HuH-7 (cell line): Measurements from ENCODE around the gene GXYLT1.
A peak's percentile ranks its signal among the peaks of the same experiment; 100 is the strongest.
"Not testable (repeated sequence)": the region's sequence is repeated elsewhere in the genome, so short reads cannot be mapped to it uniquely, and the experiment has no call there.

Source experiments
- DNase-seq: peaks from one replicate; pipeline ENCODE4 v3.0.0; 2011; ENCODE audit warnings: low spot score

GXYLT1 gene

DNA sequence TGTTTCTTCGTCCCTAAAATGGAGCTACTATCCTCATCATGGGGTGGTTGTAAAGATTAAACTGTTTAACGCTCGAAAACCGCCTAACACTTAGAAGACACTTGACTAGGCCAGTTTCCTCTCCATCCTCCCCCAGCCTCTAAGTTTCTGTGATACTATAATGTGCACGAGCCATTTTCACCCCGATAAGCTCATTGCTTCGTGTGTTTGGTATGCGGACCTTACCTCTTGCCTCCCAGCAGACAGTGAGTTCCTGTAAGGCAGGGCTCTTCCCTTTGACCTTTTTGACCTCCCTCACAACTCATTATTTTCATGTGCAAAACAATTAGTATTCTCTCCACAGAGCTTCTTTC is 499 bp upstream of the GXYLT1 start:
- DNase-seq, result no peak

DNA sequence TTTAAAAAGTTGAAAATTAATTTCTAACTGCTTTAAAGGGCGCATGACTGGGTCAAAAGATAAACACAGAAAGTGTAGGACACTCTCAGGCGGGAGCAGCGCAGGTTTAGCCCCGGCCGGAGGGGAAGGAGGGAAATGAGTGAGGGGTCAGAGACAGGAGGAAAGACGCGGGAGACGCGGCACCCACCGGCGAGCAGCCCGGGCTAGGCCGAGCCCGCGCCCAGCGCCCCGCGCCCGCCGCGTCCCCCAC is 591 bp downstream of the GXYLT1 start:
- peak; percentile 16 for DNase-seq

DNA sequence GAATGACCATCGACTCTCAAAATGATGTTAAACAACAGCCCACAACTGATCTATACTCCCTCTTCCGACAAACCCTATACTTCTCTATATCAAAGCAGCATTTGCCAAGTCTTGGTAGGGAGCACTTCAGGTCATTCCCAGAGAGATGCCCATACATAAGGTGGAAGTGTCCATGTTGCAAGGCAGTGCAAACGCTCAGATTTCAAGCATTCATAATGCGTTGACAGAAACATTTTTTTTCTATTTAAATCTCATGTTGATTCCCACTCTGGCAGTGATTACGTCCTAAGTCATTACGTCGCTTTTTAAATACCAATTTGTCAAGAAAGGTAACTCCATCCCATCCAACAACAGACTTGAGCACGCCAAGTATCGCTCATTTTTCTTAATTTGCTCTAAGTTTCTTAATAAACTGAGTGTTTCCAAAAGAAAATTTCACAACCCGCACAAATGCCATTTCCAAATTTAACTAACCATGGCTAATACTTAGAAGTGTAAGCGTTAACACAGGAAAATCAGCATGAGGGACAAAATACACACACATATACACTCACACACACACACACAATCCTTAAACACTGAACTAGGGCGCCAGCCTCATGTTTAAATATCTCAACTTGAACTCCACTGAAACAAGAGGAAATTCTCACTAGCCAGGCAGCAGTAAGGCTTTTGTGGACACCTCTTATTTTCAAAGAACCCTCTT is 1.1 kb downstream of the GXYLT1 start:
- DNase-seq, result peak; percentile 28

DNA sequence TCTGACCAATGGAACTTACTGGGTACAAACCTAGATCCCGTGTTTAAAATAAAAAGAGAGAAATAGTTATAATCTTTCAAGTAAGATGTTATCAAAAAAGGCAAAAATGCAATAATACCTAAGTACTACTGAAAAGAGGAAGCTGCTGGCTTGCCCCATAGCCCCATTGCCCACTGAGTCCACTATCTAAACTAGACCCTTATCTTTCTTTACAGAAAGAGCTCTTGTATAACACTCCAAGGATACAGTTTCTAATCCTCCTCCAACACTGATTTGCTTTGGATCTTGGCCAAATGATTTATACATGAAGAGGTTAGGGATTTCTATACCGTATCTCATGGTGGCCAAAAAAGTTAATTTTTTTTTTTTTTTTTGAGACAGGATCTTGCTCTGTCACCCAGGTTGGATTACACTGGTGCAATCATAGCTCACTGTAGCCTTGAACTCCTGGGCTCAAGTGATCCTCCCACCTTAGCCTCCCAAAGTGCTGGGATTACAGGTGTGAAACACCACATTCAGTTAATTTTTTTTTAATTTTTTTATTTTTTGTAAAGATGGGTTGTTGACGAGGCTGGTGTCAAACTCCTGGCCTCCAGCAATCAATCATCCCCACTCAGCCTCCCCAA is 2.6 kb downstream of the GXYLT1 start:
- DNase-seq, result no peak

DNA sequence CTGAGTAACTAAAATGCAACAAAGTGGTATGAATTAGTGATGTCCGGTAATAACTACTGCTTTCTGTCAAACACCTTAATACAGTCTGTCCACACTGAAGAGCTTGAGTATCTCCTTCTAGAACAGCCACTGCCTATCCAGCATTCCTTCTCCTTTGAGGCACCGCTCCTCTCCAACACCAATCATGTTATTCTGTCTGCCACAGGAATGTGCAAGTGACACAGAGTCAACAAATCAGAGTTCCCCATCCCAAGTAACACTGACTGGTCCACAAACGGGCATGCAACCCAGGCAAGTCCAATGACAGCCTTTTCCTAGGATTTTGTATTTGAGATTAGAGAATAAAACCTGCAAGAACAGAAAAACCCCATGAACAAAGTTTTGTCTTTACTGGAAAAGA is 3.8 kb downstream of the GXYLT1 start:
- peak; percentile 47 for DNase-seq

GRCh38 chr12:42135259-42135814 is 9.3 kb downstream of the GXYLT1 start:
- DNase-seq, result no peak

GRCh38 chr12:42130672-42131402 is 13.8 kb downstream of the GXYLT1 start:
- no peak for DNase-seq

DNA sequence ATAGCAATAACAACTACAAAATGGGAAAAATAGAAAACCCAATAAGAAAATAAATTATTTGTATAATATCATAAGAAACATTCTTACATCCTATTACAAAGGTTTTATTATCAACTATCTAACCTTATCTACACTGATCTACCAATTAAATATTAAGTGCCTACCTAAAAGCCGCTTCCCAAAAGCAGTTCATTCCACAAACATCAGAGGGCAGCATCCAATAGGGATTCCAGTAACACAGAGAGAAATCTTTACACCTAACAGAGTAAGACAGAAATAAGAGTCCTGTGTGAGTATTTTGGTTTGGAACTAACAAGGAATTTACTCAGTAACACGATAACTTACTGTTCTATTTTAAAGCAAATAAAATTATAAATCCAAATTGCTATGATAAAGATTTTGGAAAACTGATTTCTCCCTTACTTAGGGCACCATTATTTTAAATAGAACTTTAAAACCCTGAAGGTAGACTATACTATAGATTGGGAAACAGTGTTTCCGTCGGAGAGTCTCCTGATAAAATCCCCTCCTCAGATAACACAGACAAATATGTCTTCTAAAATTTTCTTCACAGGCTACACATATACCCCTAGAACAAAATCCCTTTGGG is 15.0 kb downstream of the GXYLT1 start:
- DNase-seq, result peak; percentile 32

GRCh38 chr12:42128888-42129287 is 15.8 kb downstream of the GXYLT1 start:
- no peak for DNase-seq

- no peak for DNase-seq
Observed at GRCh38 chr12:42128327-42128726, 16.3 kb downstream of the GXYLT1 start.

DNA sequence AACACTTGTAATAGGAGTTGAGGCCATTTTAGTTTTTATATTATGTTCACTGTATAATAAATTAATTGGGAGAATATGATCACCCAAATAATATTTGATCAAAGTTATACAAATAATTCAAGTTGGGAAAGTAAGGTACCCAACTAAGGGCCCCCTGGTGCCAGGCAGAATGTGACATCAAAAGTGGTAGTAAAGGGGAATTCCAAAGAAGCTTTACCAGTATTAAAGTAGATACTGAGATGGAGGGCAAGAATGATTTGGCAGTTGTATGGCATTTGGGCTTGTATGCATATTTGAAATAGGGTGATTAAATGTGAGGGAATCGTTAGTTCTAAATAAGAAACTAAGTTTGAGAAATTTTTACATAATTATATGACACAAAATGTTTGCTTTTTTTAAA is 17.7 kb downstream of the GXYLT1 start:
- DNase-seq, result no peak

DNA sequence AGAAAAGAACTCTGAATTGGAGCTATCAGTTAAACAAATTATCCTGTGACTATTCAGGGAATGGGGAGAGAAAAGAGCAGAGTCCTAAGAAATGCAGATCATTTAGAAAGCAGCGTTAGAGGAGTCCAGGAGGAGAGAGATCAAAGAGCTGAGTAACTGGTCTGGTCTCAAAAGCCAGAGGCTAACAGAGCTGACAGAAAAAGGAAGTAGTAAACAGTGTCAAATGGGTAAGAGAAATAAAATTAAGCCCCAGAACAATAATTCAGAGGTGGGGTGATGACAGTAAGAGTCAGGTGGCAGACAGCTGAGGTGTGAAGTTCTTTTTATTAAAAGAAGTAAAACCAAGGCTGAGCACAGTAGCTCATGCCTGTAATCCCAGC is 19.3 kb downstream of the GXYLT1 start:
- no peak for DNase-seq

DNA sequence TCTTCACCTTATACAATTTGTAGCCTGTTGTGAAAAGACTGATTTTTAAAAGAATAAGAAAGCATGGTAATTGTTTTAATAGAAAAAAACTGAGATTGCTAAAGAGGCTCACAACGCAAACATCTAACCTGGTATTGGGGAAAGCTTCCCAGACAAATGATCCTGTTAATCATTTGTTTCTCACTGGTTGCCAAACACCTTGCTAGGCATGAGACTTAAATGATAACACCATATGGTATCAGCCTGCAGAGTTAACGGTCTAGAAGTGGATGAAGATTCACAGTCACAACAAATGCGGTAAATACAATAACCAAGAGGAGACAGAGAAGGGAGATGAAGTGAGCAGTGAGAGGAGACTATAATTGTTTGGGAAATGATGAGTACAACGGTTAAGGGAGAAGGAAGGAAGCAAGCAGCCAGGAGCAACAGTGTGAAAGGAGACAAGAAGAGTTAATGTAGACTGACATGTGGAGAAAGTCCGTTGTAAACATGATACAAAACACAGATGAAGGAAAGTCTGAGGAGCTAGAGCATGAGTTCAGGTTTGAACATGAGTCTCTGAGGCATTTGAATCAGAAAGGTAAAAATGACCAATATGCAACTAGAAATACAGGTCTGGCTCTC is 19.8 kb downstream of the GXYLT1 start:
- peak; percentile 38 for DNase-seq

DNA sequence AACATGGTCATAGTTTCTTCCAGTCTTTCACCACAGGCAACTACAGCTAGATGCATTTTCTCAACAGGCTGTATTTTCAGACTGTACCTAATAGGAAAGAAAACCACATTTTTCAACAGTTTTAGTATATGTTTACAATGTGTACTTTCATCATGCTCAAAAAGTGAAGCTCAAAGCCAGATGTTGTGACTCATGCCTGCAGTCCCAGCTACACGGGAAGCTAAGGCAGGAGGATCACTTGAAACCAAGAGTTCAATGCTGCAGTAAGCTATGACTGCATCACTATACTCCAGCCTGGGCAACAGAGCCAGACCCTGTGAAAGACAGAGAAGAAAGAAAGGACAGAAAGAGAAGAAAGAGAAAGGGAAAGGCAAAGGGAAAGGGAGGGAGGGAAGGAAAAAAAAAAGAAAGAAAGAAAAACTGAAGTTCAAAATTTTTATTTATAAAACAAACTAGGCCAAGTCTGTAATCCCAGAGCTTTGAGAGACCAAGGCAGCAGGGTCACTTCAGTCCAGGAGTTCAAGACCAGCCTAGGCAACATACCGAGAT is 25.5 kb downstream of the GXYLT1 start:
- no peak for DNase-seq

DNA sequence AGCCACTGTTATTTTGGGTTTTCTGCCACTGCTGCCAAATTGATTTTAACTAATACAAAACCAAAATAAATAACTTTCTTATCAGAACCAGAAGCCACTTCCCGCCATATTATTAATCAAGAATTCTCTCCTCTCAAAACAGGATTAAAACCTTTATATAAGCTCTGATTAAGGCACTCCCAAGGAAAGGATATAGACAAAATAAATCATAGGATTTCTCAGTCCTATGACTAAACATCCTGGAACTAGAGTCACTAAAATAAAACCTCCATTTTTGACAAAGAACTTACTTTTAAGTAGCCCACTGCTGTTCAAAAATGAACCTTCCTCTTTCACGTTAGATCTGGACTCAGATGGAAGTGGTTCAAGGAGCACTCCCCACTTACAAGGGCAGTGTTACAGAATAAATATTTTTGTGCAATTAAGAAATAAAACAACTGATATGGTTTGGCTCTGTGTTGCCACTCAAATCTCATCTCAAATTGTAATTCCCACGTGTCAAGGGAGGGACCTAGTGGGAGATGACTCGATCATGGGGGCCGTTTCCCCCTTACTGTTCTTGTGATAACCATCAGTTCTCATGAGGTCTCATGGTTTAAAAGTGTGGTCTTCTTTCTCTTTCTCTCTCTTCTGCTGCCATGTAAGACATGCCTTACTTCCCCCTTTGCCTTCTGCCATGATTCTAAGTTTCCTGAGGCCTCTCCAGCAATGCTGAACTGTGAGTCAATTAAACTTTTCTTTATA is 26.4 kb downstream of the GXYLT1 start:
- no peak for DNase-seq

GRCh38 chr12:42109031-42109430 is 35.6 kb downstream of the GXYLT1 start:
- DNase-seq, result no peak

DNA sequence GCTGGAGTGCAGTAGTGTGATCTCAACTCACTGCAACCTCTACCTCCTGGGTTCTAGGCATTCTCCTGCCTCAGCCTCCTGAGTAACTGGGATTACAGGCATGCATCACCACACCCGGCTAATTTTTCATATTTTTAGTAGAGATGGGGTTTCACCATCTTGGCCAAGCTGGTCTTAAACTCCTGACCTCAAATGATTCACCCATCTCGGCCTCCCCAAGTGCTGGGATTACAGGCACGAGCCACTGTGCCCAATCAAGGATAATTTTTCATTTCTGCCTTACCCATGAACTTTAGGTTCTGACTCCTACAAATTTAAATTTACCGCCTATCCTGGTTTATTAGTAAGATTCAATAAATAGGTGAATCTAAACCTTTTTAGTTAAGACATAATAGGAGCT is 37.9 kb downstream of the GXYLT1 start:
- DNase-seq, result not testable (repeated sequence)

DNA sequence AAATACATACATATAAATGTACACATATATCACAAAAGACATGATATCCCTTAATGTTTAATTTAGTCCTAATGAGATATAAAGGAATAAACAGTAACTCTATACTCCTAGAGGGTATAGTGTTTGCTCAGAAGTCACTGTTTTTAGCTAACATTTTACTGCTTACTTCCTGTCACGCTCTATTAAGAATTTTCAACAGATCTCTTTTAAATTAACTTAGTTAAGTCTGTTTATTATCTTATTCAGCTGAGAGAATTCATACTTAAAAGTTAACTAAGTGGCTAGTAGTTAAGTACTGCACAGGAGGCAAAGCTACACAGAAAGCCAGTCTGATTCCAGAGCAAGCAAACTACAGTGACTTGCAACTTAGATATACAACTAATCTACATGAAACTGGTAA is 39.9 kb downstream of the GXYLT1 start:
- DNase-seq, result no peak

DNA sequence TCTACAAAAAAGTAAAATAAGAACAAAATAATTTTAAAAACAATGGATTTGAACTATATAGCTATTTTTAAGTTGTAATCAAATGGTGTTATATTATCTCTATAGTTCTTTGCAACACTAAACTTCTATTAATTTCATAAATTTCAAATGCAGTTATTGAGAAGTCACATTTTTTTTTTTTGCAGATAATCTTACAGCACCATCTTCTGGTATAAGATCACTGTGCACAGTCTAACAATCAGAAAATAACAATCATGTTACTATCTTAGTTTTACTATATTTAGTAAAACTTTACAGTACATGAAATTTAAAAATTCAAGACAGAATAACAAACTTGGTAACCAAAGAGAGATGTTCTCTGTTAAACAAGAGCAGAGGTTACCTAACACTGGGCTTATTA is 40.6 kb downstream of the GXYLT1 start:
- DNase-seq, result no peak

GRCh38 chr12:42103155-42103554 is 41.5 kb downstream of the GXYLT1 start:
- DNase-seq, result peak; percentile 17

GRCh38 chr12:42102720-42103119 is 42.0 kb downstream of the GXYLT1 start:
- DNase-seq, result no peak

- DNase-seq, result no peak
Observed at GRCh38 chr12:42099433-42099832, 45.2 kb downstream of the GXYLT1 start.
